Measurements from ENCODE around the gene PRAMEF7.
"Not testable (repeated sequence)": the region's sequence is repeated elsewhere in the genome, so short reads cannot be mapped to it uniquely, and the experiment has no call there.

PRAMEF7 gene

GRCh38 chr1:12916310-12916709 is at the start of gene PRAMEF7:
PRAMEF7 (plus strand) TSS chr1:12916610; CDS start chr1:12917693, 1,083 bp downstream.
- ATAC-seq = not testable (repeated sequence)

GRCh38 chr1:12878453-12878852 is 38.0 kb upstream of the PRAMEF7 start:
- ATAC-seq = not testable (repeated sequence)

DNA sequence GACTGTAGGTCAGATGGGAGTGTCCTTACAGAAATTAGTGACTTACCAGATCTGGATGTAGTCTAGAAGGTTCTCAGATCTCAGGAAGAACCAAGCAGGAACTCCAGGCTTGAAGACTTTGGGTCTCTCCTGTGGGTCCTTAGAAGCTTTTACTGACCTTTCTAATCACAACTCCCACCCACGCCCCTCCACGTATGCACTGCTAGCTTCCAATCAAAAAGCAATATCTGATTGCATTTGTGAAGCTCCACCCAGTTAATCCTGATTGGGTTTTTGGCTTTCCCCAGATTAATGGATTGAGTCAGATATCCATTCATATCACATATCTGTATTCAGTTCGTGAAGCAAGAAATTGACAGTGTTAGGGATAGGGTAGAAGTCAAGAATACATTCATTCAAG is 30.3 kb upstream of the PRAMEF7 start, which contains the start of gene PRAMEF4:
Gene PRAMEF4 (minus strand): TSS at position 101 of the 400 bp plus-strand sequence. CDS start 2,807 bp downstream, outside the sequence.
- not testable (repeated sequence) for ATAC-seq

DNA sequence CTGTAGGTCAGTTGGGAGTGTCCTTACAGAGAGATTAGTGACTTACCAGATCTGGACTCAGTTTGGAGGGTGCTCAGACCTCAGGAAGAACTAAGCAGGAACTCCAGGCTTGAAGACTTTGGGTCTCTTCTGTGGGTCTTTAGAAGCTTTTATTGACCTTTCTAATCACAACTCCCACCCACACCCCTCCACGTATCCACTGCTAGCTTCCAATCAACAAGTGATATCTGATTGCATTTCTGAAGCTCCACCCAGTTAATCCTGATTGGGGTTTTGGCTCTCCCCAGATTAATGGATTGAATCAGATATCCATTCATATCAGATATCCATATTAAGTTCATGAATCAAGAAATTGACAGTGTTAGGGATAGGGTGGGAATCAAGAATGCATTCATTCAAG is 18.2 kb upstream of the PRAMEF7 start, which contains the start of gene PRAMEF10:
Gene PRAMEF10 (minus strand): TSS at position 101 of the 400 bp plus-strand sequence. CDS start 2,423 bp downstream, outside the sequence.
- not testable (repeated sequence) for ATAC-seq

DNA sequence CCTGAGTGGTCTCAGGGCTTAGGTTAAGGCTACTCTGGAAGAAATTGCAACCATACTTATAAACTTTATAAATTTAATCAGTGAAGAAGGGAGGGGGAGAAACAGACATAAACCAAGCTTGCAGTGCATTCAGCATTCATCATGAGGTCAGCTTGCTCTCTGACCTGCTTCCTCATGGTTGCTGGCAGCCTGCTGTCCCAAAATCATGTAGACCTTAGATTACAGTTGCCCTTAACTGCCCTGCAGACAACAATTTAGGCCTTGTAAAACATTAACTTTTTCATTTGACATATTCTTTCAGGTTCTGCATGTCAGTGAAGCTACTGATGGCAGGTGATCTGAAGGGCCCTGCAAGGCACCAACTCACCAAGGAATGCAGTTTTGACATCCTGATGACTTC is 17.2 kb upstream of the PRAMEF7 start:
- ATAC-seq = not testable (repeated sequence)

DNA sequence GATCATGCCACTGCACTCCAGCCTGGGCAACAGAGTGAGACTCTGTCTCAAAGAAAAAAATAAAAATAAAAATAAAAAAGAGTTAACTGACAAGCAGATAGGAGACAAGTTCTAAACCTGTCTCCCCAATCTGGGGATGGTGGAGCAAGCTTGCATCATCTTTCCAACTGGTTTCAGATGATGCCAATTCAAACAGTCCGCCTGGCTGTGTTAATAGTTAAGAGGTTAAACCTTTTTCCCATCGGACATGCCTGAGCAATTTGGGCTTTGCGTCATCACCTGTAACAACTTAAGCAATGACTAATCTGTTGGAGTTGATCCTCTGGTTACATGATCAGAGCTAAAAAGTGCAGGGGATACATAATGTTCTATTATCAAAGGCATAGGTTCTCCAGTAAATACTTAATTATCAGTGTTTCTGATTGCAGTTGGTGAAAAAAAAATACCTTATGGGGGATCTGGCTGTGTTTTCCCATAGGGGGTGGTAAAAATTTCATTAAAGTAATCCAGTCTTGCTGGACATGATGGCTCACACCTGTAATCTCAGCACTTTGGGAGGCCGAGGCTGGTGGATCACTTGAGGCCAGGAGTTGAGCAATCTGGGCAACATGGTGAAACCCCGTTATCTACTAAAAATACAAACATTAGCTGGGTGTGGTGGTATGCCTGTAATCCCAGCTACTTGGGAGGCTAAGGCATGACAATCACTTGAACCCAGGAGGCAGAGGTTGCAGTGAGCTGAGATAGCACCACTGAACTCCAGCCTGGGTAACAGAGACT is 12.4 kb upstream of the PRAMEF7 start:
- ATAC-seq = not testable (repeated sequence)

DNA sequence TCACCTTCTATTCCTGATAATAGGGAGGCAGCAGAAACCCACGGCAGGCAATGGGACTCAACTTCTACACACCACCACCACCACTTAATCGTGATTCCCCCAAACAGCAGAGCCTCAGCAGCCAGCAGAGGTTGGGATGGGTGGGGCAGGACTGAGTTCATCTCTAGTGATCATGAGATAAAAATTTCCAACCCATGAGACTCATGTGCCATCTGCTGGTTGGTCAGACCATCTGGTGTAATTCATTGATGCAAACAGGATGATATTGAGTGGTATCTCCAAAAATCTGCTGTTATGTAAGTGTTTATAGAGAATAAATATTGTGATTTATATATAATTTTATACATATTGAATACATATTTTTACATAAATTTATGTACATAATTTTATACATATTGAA is 5.3 kb downstream of the PRAMEF7 start:
- not testable (repeated sequence) for ATAC-seq

- ATAC-seq = peak; percentile 57
Observed at GRCh38 chr1:12924368-12924767, 8.0 kb downstream of the PRAMEF7 start.

DNA sequence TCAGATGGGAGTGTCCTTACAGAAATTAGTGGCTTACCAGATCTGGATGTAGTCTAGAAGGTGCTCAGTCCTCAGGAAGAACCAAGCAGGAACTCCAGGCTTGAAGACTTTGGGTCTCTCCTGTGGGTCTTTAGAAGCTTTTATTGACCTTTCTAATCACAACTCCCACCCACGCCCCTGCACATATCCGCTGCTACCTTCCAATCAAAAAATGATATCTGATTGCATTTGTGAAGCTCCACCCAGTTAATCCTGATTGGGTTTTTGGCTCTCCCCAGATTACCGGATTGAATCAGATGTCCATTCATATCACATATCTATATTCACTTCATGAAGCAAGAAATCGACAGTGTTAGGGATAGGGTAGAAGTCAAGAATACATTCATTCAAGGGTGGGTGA is 31.1 kb downstream of the PRAMEF7 start, which contains the start of gene PRAMEF6:
Gene PRAMEF6 (minus strand): TSS at position 101 of the 400 bp plus-strand sequence. CDS start 5,062 bp downstream, outside the sequence.
- not testable (repeated sequence) for ATAC-seq
